Measurements from ENCODE around the gene BCL6. TPM values are rescaled to one million over a fixed set of nuclear protein-coding genes. Genes with fewer than 3 reads are reported as not detected.

The BCL6 gene
- total RNA-seq, 4 donors from 2014 or later, result 193 to 441 (median 282) TPM

GRCh38 chr3:187748050-187748481 lies 2.8 kb upstream of the BCL6 start:
- intact Hi-C loops (cut with DNase I; ENCODE audit: low total_unique reads), result loop anchor here (5.0 kb wide), 1 partner anchor 404 kb away; the partner anchor contains the start of gene LPP
- peak; percentile 94 to 98 for DNase-seq (ENCODE audit: low spot score in 2 of 2)
- 4 to 6% methylated on average over 2 of the region's 2 CpGs for WGBS, 2 donors
- no peak overlapping the region for H3K4me3 ChIP-seq (ENCODE audit: low read depth, poor library complexity, severe bottlenecking)
- TF ChIP-seq POLR2A (IDR thresholded peaks at IDR 0.05), result no peak
- peak in 1 of 3 donors; percentile 98 for TF ChIP-seq CTCF (IDR thresholded peaks at IDR 0.05)

DNA sequence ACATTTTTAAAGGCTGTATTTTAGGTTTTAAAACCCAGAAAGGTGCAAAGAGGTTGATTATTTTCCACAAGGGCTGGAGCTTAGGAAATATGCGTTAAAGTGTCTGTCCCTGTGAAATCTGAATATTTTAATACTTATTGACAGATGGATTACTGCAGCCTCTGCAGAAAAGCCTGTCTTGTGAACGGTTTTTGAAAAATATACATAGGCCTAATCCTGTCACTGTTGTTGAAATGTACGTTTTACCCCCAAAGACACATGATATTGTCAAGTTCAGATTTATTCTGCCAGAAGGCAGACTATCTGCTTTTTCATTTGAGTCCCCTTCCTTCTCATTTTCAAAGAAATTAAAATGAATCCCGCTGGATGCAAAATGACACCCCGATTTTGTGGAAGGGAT lies 2.2 kb upstream of the BCL6 start:
- 43 to 54% methylated on average over 5 of the region's 5 CpGs for WGBS, 2 donors
- no peak for DNase-seq (ENCODE audit: low spot score in 2 of 2)
- intact Hi-C loops (cut with DNase I; ENCODE audit: low total_unique reads), result loop anchor here (5.0 kb wide), 1 partner anchor 405 kb away; the partner anchor contains the start of gene LPP
- TF ChIP-seq CTCF (IDR thresholded peaks at IDR 0.05) (no peak), POLR2A (IDR thresholded peaks at IDR 0.05) (no peak)
- H3K4me3 ChIP-seq (ENCODE audit: low read depth, poor library complexity, severe bottlenecking), result no peak overlapping the region

GRCh38 chr3:187746442-187747281 lies 1.4 kb upstream of the BCL6 start:
- no peak for TF ChIP-seq POLR2A (IDR thresholded peaks at IDR 0.05)
- no peak for TF ChIP-seq CTCF (IDR thresholded peaks at IDR 0.05)
- 12 to 19% methylated on average over 10 of the region's 10 CpGs for whole genome bisulfite sequencing, 2 donors
- H3K4me3 ChIP-seq (ENCODE audit: low read depth, poor library complexity, severe bottlenecking), result peak overlapping the region; percentile 12
- intact Hi-C loops (cut with DNase I; ENCODE audit: low total_unique reads), result loop anchor here (5.0 kb wide), 1 partner anchor 406 kb away; the partner anchor contains the start of gene LPP
- DNase-seq (ENCODE audit: low spot score in 2 of 2), result no peak

- intact Hi-C loops (cut with DNase I; ENCODE audit: low total_unique reads), result loop anchor here (5.0 kb wide), 1 partner anchor 406 kb away; the partner anchor contains the start of gene LPP
- WGBS, 2 donors, result 3 to 6% methylated on average over 6 of the region's 6 CpGs
- peak overlapping the region; percentile 12 for H3K4me3 ChIP-seq (ENCODE audit: low read depth, poor library complexity, severe bottlenecking)
- DNase-seq (ENCODE audit: low spot score in 2 of 2), result no peak
- no peak for TF ChIP-seq POLR2A (IDR thresholded peaks at IDR 0.05)
- TF ChIP-seq CTCF (IDR thresholded peaks at IDR 0.05), result no peak
Observed at GRCh38 chr3:187746059-187746441, 782 bp upstream of the BCL6 start.

GRCh38 chr3:187744169-187745151 lies 808 bp downstream of the BCL6 start:
- intact Hi-C loops (cut with DNase I; ENCODE audit: low total_unique reads), result loop anchor here (5.0 kb wide), 1 partner anchor 408 kb away; the partner anchor contains the start of gene LPP
- 0% methylated on average over 55 of the region's 55 CpGs for WGBS, 2 donors
- peak overlapping the region; percentile 94 for H3K4me3 ChIP-seq (ENCODE audit: low read depth, poor library complexity, severe bottlenecking)
- TF ChIP-seq POLR2A (IDR thresholded peaks at IDR 0.05) (no peak), CTCF (IDR thresholded peaks at IDR 0.05) (no peak)
- peak in 1 of 2 donors; percentile 91 for DNase-seq (ENCODE audit: low spot score in 2 of 2)

Data from lower leg skin (tissue), 4 donors.